IPS-18a (cell line): ENCODE results near the gene AHNAK2.

Experiments
- H3K27ac ChIP-seq: one replicate; pipeline ENCODE4 v1.5.1; 2013; ENCODE audit warnings: low read length
- H3K27me3 ChIP-seq: one replicate; pipeline ENCODE4 v1.6.1; 2013; ENCODE audit warnings: mild to moderate bottlenecking, low read length; ENCODE audit not compliant: control insufficient read depth, insufficient read depth
- H3K36me3 ChIP-seq: one replicate; pipeline ENCODE4 v1.6.1; 2013; ENCODE audit warnings: low read depth, low read length; ENCODE audit not compliant: control insufficient read depth
- H3K4me1 ChIP-seq: one replicate; pipeline ENCODE4 v1.6.1; 2013; ENCODE audit warnings: low read depth, low read length; ENCODE audit not compliant: control insufficient read depth
- H3K4me3 ChIP-seq: one replicate; pipeline ENCODE4 v1.5.1; 2013; ENCODE audit warnings: low read length
- H3K9ac ChIP-seq: one replicate; pipeline ENCODE4 v1.6.1; 2013; ENCODE audit warnings: mild to moderate bottlenecking, low read length, moderate library complexity
- H3K9me3 ChIP-seq: one replicate; pipeline ENCODE4 v1.6.1; 2013; ENCODE audit warnings: low read depth, low read length; ENCODE audit not compliant: control insufficient read depth

The AHNAK2 gene

GRCh38 chr14:104888489-104889374, 89.4 kb downstream of the AHNAK2 start:
- Histone ChIP-seq H3K9ac (no peak overlapping the region), H3K27me3 (no peaks in the 10 kb centered on the region), H3K4me3 (no peak overlapping the region), H3K36me3 (no peaks in the 10 kb centered on the region), H3K9me3 (no peaks in the 10 kb centered on the region), H3K27ac (no peak overlapping the region), H3K4me1 (no peaks in the 10 kb centered on the region)

- Histone ChIP-seq H3K36me3 (no peaks in the 10 kb centered on the region), H3K4me3 (no peak overlapping the region), H3K9me3 (no peaks in the 10 kb centered on the region), H3K9ac (no peak overlapping the region), H3K27ac (no peak overlapping the region), H3K27me3 (no peaks in the 10 kb centered on the region), H3K4me1 (no peaks in the 10 kb centered on the region)
Observed at GRCh38 chr14:104887623-104888488, 90.3 kb downstream of the AHNAK2 start.
